Liver (tissue), 9 donors: ENCODE measurements around the gene FUCA2. TPM values are rescaled to one million over a fixed set of nuclear protein-coding genes. Genes with fewer than 3 reads are reported as not detected.

ENCODE experiments used
- DNase-seq: peaks from one replicate; pipeline ENCODE4 v3.0.0-alpha.2; 2017; ENCODE audit warnings: low spot score
- H3K27ac ChIP-seq, 2 donors: one replicate each; pipeline ENCODE4 v1.7.0; 2013; ENCODE audit warnings: inconsistent platforms in 2 of 2, low read length in 2 of 2, control low read depth in 1 of 2, low read depth in 1 of 2, mild to moderate bottlenecking in 1 of 2
- H3K27me3 ChIP-seq, 4 donors: one replicate each; pipeline versions ENCODE4 v1.6.1 to v1.7.0; 2013; ENCODE audit warnings: low read length in 3 of 4, inconsistent platforms in 1 of 4, mild to moderate bottlenecking in 1 of 4, moderate library complexity in 1 of 4; ENCODE audit not compliant: control insufficient read depth in 4 of 4, insufficient read depth in 4 of 4
- H3K36me3 ChIP-seq, 4 donors: one replicate each; pipeline versions ENCODE4 v1.6.1 to v1.7.0; 2013; ENCODE audit warnings: low read length in 3 of 4, mild to moderate bottlenecking in 3 of 4, low read depth in 1 of 4, moderate library complexity in 1 of 4; ENCODE audit not compliant: control insufficient read depth in 4 of 4, insufficient read depth in 3 of 4
- H3K4me1 ChIP-seq, 4 donors: one replicate each; pipeline versions ENCODE4 v1.6.1 to v1.7.0; 2013; ENCODE audit warnings: low read length in 3 of 4, mild to moderate bottlenecking in 3 of 4, moderate library complexity in 1 of 4; ENCODE audit not compliant: control insufficient read depth in 4 of 4, insufficient read depth in 4 of 4
- H3K4me3 ChIP-seq, 3 donors: one replicate each; pipeline versions ENCODE4 v1.6.1 to v1.7.0; 2013; ENCODE audit warnings: low read length in 3 of 3, control low read depth in 1 of 3, low read depth in 1 of 3, mild to moderate bottlenecking in 1 of 3
- H3K9ac ChIP-seq, 2 donors: one replicate each; pipeline ENCODE4 v1.7.0; 2013; ENCODE audit warnings: low read length in 2 of 2, mild to moderate bottlenecking in 2 of 2, moderate library complexity in 2 of 2, control low read depth in 1 of 2, low read depth in 1 of 2
- H3K9me3 ChIP-seq, 4 donors: one replicate each; pipeline versions ENCODE4 v1.6.1 to v1.7.0; 2013; ENCODE audit warnings: low read length in 3 of 4; ENCODE audit not compliant: control insufficient read depth in 4 of 4
- EGR1 ChIP-seq, 2 donors: IDR thresholded peaks; 2 replicates each; pipeline ENCODE4 v1.6.1; 2016 to 2018; ENCODE audit warnings: antibody characterized with exemption in 2 of 2, low read depth in 2 of 2
- FOXA1 ChIP-seq: IDR thresholded peaks from 2 replicates; pipeline ENCODE4 v1.6.1; 2016; ENCODE audit warnings: antibody characterized with exemption
- FOXA2 ChIP-seq: IDR thresholded peaks from 2 replicates; pipeline ENCODE4 v1.6.1; 2016; ENCODE audit warnings: antibody characterized with exemption
- GABPA ChIP-seq, 2 donors: IDR thresholded peaks in 1 of 2; conservative IDR thresholded peaks in 1 of 2; 2 replicates each; pipeline ENCODE4 v1.6.1; 2016; ENCODE audit warnings: antibody characterized with exemption in 2 of 2, mild to moderate bottlenecking in 1 of 2, moderate library complexity in 1 of 2
- HNF4A ChIP-seq, 2 donors: conservative IDR thresholded peaks; 2 replicates each; pipeline ENCODE4 v1.6.1; 2016; ENCODE audit warnings: antibody characterized with exemption in 2 of 2, mild to moderate bottlenecking in 2 of 2
- HNF4G ChIP-seq: IDR thresholded peaks from 2 replicates; pipeline ENCODE4 v1.6.1; 2016; ENCODE audit warnings: antibody characterized with exemption
- JUND ChIP-seq, 2 donors: IDR thresholded peaks; 2 replicates each; pipeline ENCODE4 v1.6.1; 2016; ENCODE audit warnings: antibody characterized with exemption in 2 of 2
- MAX ChIP-seq: IDR thresholded peaks from 2 replicates; pipeline ENCODE4 v1.6.1; 2016; ENCODE audit warnings: antibody characterized with exemption
- NR2F2 ChIP-seq: IDR thresholded peaks from 2 replicates; pipeline ENCODE4 v1.6.1; 2016; ENCODE audit warnings: antibody characterized with exemption
- RAD21 ChIP-seq, 2 donors: IDR thresholded peaks; 2 replicates each; pipeline ENCODE4 v1.6.1; 2016; ENCODE audit warnings: antibody characterized with exemption in 2 of 2, mild to moderate bottlenecking in 2 of 2
- RXRA ChIP-seq, 2 donors: IDR thresholded peaks; 2 replicates each; pipeline ENCODE4 v1.6.1; 2017 to 2018; ENCODE audit warnings: antibody characterized with exemption in 2 of 2, mild to moderate bottlenecking in 1 of 2
- SP1 ChIP-seq: IDR thresholded peaks from 2 replicates; pipeline ENCODE4 v1.6.1; 2018; ENCODE audit warnings: antibody characterized with exemption, mild to moderate bottlenecking
- TAF1 ChIP-seq: conservative IDR thresholded peaks from 2 replicates; pipeline ENCODE4 v1.6.1; 2016; ENCODE audit warnings: antibody characterized with exemption, mild to moderate bottlenecking
- YY1 ChIP-seq: IDR thresholded peaks from 2 replicates; pipeline ENCODE4 v1.6.1; 2016; ENCODE audit warnings: antibody characterized with exemption, mild to moderate bottlenecking
- WGBS: extraction: QIAGEN DNeasy Blood & Tissue Kit; methylation state at CpG from one replicate; pipeline ENCODE4 v1.1.7; 2013; 5-methylcytosine and 5-hydroxymethylcytosine counted together
- polyA plus RNA-seq, 2 donors: library from polyadenylated mRNA; stranded (reverse) in 1 of 2; unstranded in 1 of 2; fragments of 200-250 nt in 1 of 2; fragments of >200 nt in 1 of 2; fragmentation: Nextera tagmentation in 1 of 2; extraction: Ambion mirVana in 1 of 2; gene quantifications; one replicate each; pipeline versions ENCODE4 v1.2.1 to v1.2.3, GENCODE V29; 2013 to 2015
- total RNA-seq, 2 donors: library from RNA; depleted of rRNA; stranded (reverse); fragments of >200 nt; gene quantifications; one replicate each; pipeline ENCODE4 v1.2.3, GENCODE V29; 2014
- TF ChIP-seq, protein P1 (sequence below): fragments of 150-350 bp; IDR thresholded peaks from 2 replicates; pipeline ENCODE4 v1.5.1; 2017; ENCODE audit warnings: improper control_type of control experiment, low read depth, low read length; ENCODE audit not compliant: missing input control
- TF ChIP-seq, protein P2 (sequence below): IDR thresholded peaks from 2 replicates; pipeline ENCODE4 v1.6.1; 2016; ENCODE audit warnings: antibody characterized with exemption, mild to moderate bottlenecking
- TF ChIP-seq, protein P3 (sequence below): IDR thresholded peaks from 2 replicates; pipeline ENCODE4 v1.6.1; 2016; ENCODE audit warnings: antibody characterized with exemption
- donor health status: healthy.
- donor health status: healthy.
- donor health status: healthy.
- donor health status: healthy.
- donor health status: healthy.

The FUCA2 gene
- total and polyA plus RNA-seq, 4 donors, result 22.4 to 44.5 (median 35.1) TPM

DNA sequence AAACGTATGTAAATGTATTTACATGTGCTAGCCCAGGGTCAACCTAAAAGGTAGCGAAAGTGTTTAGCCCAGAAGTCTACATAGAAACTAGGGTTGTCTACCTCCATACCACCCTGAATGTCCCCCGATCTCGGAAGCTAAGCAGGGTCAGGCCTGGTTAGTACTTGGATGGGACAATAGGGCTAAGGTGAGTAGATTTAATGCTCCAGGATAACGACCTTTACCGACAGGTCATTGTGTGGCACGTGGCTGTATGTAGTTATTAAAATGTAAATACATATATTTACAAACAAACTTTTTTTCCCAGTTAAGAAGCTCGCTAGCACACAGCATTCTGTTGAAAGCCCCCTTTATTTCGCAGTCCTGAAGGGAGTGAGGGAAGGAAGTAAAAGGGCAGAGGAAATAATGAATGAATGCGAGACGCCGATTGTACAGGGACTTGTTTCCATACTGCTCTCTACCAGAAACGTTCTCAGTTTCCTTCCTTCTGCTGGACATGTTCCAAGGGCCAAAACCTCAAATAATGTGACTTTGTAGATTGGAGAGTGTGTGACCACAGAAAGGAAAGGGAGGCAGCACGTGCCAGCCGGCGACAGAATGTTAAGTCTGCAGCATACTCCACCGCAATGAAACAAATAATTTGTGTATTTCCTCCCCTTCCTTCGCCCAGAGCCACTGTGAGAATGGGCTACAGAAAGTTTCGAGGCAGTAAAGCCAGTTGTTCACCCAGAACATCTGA lies 61.6 kb downstream of the FUCA2 start:
- peaks cover 0 to 28% (median 16%) of the 10 kb centered on the region in 4 donors for H3K4me1 ChIP-seq
- peak overlapping the region; percentile 97 for H3K9ac ChIP-seq
- H3K4me3 ChIP-seq, result peak overlapping the region; percentile 66 to 99 (median 96)
- H3K36me3 ChIP-seq, result no peaks in the 10 kb centered on the region
- DNase-seq, result peak; percentile 57
- H3K9me3 ChIP-seq, result no peaks in the 10 kb centered on the region
- no peak for TF ChIP-seq NR2F2
- TF ChIP-seq FOXA1, result no peak
- TF ChIP-seq RAD21 (IDR thresholded peaks at IDR 0.05), result no peak
- TF ChIP-seq HNF4A (conservative IDR thresholded peaks at IDR 0.05), result no peak
- no peak for TF ChIP-seq GABPA (IDR thresholded peaks at IDR 0.05 in 1 of 2, conservative IDR thresholded peaks at IDR 0.05 in 1 of 2)
- TF ChIP-seq JUND (IDR thresholded peaks at IDR 0.05), result no peak
- TF ChIP-seq RXRA (IDR thresholded peaks at IDR 0.05), result no peak
- no peak for TF ChIP-seq YY1
- TF ChIP-seq, protein P1, sequence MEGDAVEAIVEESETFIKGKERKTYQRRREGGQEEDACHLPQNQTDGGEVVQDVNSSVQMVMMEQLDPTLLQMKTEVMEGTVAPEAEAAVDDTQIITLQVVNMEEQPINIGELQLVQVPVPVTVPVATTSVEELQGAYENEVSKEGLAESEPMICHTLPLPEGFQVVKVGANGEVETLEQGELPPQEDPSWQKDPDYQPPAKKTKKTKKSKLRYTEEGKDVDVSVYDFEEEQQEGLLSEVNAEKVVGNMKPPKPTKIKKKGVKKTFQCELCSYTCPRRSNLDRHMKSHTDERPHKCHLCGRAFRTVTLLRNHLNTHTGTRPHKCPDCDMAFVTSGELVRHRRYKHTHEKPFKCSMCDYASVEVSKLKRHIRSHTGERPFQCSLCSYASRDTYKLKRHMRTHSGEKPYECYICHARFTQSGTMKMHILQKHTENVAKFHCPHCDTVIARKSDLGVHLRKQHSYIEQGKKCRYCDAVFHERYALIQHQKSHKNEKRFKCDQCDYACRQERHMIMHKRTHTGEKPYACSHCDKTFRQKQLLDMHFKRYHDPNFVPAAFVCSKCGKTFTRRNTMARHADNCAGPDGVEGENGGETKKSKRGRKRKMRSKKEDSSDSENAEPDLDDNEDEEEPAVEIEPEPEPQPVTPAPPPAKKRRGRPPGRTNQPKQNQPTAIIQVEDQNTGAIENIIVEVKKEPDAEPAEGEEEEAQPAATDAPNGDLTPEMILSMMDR, result no peak
- TF ChIP-seq SP1, result no peak
- TF ChIP-seq, protein P2, sequence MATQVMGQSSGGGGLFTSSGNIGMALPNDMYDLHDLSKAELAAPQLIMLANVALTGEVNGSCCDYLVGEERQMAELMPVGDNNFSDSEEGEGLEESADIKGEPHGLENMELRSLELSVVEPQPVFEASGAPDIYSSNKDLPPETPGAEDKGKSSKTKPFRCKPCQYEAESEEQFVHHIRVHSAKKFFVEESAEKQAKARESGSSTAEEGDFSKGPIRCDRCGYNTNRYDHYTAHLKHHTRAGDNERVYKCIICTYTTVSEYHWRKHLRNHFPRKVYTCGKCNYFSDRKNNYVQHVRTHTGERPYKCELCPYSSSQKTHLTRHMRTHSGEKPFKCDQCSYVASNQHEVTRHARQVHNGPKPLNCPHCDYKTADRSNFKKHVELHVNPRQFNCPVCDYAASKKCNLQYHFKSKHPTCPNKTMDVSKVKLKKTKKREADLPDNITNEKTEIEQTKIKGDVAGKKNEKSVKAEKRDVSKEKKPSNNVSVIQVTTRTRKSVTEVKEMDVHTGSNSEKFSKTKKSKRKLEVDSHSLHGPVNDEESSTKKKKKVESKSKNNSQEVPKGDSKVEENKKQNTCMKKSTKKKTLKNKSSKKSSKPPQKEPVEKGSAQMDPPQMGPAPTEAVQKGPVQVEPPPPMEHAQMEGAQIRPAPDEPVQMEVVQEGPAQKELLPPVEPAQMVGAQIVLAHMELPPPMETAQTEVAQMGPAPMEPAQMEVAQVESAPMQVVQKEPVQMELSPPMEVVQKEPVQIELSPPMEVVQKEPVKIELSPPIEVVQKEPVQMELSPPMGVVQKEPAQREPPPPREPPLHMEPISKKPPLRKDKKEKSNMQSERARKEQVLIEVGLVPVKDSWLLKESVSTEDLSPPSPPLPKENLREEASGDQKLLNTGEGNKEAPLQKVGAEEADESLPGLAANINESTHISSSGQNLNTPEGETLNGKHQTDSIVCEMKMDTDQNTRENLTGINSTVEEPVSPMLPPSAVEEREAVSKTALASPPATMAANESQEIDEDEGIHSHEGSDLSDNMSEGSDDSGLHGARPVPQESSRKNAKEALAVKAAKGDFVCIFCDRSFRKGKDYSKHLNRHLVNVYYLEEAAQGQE, result no peak
- TF ChIP-seq FOXA2, result no peak
- TF ChIP-seq HNF4G, result no peak
- TF ChIP-seq MAX, result no peak
- no peak for TF ChIP-seq TAF1
- no peak for TF ChIP-seq EGR1 (IDR thresholded peaks at IDR 0.05; ENCODE audit: low read depth in 2 of 2)
- TF ChIP-seq, protein P3, sequence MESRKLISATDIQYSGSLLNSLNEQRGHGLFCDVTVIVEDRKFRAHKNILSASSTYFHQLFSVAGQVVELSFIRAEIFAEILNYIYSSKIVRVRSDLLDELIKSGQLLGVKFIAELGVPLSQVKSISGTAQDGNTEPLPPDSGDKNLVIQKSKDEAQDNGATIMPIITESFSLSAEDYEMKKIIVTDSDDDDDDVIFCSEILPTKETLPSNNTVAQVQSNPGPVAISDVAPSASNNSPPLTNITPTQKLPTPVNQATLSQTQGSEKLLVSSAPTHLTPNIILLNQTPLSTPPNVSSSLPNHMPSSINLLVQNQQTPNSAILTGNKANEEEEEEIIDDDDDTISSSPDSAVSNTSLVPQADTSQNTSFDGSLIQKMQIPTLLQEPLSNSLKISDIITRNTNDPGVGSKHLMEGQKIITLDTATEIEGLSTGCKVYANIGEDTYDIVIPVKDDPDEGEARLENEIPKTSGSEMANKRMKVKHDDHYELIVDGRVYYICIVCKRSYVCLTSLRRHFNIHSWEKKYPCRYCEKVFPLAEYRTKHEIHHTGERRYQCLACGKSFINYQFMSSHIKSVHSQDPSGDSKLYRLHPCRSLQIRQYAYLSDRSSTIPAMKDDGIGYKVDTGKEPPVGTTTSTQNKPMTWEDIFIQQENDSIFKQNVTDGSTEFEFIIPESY, result no peak
- peak overlapping the region; percentile 87 for H3K27ac ChIP-seq
- WGBS, result 9% methylated on average over 19 of the region's 19 CpGs
- no peaks in the 10 kb centered on the region for H3K27me3 ChIP-seq
